Measurements from ENCODE around the gene FBXW9.

GRCh38 chr19:12703046-12703445, 6.6 kb upstream of the FBXW9 start:
- TF ChIP-seq GATA3 (IDR thresholded peaks at IDR 0.05; ENCODE audit: low read depth, low read length), result no peak
- TF ChIP-seq GATA2 (IDR thresholded peaks at IDR 0.05; ENCODE audit: low read depth, low read length), result no peak
